Measurements from ENCODE around the gene CCDC192.
"Not testable (repeated sequence)": the region's sequence is repeated elsewhere in the genome, so short reads cannot be mapped to it uniquely, and the experiment has no call there.

The CCDC192 gene

DNA sequence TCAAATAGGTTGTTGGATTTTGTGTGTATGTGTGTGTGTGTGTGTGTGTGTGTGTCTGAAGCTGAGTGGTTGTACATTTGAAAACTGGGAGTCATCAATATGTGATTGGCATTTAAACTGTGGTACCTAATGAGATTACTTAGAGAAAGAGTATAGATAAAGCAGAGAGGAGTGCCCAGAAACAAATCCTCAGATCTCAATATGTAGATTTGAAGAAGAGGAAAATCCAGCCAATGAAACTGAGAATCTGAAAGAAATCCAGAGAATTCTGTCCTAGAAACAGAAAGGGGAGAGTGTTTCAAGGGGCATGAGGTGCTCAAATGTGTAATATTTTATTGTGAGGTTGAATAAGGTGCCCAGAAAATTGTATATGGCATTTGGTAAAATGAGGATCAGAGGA is 66.2 kb downstream of the CCDC192 start:
- no peak for DNase-seq

- no peak for DNase-seq
Measured at GRCh38 chr5:127770272-127770671, 67.1 kb downstream of the CCDC192 start.

GRCh38 chr5:127772531-127772930 is 69.3 kb downstream of the CCDC192 start:
- no peak for DNase-seq

- no peak for DNase-seq
Measured at GRCh38 chr5:127774221-127774620, 71.0 kb downstream of the CCDC192 start.

DNA sequence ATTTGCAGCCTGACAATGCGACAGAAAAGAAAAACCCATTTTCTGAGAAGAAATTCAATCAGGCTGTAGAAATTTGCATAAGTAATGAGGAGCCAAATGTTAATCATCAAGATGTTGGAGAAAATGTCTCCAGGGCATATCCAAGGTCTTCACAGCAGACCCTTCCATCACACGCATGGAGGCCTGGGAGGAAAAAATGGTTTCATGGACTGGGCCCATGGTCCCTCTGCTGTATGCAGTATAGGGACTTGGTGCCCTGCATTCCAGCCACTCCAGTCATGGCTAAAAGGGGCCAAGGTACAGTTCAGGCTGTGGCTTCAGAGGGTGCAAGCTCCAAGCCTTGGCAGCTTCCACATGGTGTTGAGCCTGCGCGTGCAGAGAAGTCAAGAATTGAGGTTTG is 73.3 kb downstream of the CCDC192 start:
- DNase-seq: no peak

- no peak for DNase-seq
Measured at GRCh38 chr5:127777957-127778356, 74.8 kb downstream of the CCDC192 start.

GRCh38 chr5:127782450-127782849 is 79.3 kb downstream of the CCDC192 start:
- DNase-seq: not testable (repeated sequence)

DNA sequence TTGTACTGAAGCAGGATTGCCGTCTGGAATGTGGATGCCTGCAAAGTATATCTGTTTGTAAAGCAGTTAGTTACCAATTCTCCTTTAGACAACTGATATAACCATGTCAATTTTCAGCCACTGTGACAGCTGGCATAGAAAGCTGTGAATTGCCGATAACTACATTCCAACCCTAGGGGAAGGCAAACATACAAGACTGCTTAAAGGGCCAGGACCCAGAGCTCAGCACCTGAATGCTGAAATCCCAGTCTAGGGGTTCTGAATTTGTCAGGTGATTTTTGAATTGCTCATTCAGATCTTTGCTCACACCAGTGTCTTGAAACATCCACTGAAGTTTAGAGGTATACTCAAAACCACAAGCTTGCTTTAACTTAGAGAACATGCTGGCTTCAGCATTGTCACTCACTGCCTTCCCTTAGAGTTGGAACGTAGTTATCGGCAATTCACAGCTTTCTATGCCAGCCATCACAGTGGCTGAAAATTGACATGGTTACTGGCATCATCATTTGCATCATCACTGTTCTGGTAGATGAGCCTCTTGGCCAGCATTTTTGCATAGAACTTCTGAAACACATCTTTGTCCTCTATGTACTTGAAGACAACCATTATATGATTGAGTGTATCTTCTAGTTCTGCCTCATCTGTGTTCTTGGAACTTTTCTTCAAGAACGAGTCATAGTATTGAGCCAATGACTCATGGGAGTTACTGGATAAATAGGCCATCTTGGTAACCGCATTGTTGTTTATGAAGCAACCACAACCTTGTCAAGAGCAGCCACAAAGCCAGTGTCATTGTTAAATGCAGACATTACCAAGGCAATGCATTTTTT is 82.1 kb downstream of the CCDC192 start:
- DNase-seq: no peak

GRCh38 chr5:127791439-127791838 is 88.2 kb downstream of the CCDC192 start:
- DNase-seq: no peak

DNA sequence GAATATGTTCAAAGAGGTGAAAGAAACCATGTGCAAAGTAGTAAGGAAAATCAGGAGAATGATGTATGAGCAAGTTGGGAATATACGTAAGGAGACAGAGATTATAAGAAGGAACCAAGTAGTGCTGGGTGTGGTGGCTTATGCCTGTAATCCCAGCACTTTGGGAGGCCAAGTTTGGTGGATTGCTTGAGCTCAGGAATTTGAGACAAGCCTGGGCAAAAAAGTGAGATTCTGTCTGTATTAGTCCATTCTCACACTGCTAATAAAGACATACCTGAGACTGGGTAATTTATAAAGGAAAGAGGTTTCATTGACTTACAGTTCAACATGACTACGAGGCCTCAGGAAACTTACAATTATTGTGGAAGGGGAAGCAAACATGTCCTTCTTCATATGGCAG is 88.7 kb downstream of the CCDC192 start:
- not testable (repeated sequence) for DNase-seq

- DNase-seq: no peak
Measured at GRCh38 chr5:127793052-127793451, 89.9 kb downstream of the CCDC192 start.

GRCh38 chr5:127793879-127794278 is 90.7 kb downstream of the CCDC192 start:
- DNase-seq: no peak

GRCh38 chr5:127796211-127796610 is 93.0 kb downstream of the CCDC192 start:
- no peak for DNase-seq

DNA sequence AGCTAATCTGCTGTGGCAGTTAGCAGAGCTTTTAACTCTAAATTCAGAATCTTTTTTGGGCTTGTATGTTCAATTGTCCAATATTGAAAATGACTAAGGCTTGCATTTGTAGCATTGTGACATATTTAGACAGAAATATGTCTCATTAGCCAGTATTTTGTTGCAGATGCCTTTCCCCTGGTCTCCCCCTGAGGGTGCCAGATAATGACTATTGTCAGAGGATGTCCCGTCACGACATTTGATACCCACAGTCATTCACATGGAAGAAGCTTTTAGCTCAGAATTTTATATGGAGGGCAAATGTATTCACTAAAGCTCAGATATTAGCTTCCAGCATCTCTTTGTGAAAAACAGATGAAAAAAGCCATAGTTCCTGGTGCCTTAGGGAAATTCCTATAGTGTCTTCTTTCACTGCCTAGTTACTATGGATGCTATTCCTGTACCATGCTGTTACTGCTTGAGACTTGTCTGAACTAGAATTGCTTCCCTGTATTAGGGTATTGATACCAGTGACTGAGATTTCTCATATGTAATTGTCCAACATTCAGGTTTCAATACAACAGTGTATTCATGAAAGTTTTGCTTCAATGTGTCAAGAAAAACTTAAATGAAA is 96.2 kb downstream of the CCDC192 start:
- DNase-seq: no peak

- DNase-seq: no peak
Measured at GRCh38 chr5:127801751-127802476, 98.7 kb downstream of the CCDC192 start.

DNA sequence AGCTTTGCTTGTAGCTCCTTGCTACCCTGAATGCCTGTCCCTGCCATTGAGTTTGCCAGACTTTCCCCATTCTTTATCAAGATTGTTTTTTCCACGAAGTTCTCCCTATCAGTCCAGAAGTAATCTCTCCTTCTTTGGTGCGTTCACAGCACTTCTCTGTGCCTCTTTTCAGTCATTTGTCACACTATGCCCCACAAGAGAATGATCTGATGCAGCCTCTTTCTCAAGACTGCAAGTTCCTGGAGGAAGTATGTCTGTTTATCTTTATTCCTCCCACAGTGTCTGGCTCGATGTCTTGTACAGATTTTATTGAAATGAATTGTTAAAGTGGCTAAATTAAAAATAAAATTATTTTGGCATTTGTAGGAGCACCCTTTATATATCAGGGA is 99.3 kb downstream of the CCDC192 start:
- no peak for DNase-seq

DNA sequence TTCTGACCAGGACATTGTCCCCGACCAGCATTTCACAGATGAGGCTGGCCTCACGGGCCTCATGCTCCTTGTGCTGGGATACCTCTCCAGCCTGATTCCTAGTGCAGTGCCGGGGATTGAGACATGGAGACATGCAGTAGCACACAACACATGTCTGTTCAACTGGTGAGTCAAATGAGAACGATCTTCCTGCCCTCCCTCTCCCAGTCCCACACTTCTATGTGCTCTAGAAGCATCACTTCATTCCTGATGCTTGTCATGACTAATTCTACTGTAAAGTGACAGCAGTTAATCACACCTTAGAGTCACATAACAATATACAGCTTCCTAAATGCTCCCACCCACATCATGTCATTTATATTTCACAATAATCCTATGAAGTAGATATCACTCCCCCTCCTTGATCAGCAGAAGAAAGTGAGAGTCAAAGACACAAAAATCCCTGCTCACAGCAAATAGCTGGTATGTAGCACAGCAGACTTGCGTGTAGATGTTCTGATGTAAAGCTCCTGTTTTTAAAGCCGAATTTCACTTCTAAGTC is 101.8 kb downstream of the CCDC192 start:
- DNase-seq: no peak

GRCh38 chr5:127805448-127805847 is 102.3 kb downstream of the CCDC192 start:
- no peak for DNase-seq

- DNase-seq: no peak
Measured at GRCh38 chr5:127806776-127807175, 103.6 kb downstream of the CCDC192 start.

- DNase-seq: no peak
Measured at GRCh38 chr5:127809533-127809932, 106.3 kb downstream of the CCDC192 start.

DNA sequence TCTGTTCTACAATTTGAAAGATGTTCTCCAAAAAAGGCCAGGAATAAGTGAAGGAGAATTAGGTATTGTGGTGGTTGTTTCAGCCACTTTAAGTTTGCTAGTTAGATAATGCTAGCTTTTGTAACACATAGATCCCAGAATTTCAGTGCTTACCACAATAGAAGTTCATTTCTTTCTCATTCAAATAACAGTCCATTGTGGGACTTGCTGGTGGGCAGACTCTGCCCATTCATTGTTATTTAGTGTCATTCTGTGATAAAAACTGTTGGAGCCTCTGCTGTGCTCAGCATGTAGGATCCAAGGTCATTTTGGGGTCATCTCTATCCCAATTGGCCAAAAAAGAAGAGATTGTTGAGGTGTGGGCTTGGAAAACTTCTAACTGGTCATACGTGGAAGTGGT is 106.8 kb downstream of the CCDC192 start:
- no peak for DNase-seq

GRCh38 chr5:127810707-127811490 is 107.7 kb downstream of the CCDC192 start:
- DNase-seq: no peak

GRCh38 chr5:127812570-127812969 is 109.4 kb downstream of the CCDC192 start:
- DNase-seq: no peak
